ENCODE results near the gene PHKB.

GRCh38 chr16:47732122-47732521, 271.0 kb downstream of the PHKB start:
- TF ChIP-seq CTCF (IDR thresholded peaks at IDR 0.05; ENCODE audit: poor library complexity, severe bottlenecking): no peak
- TF ChIP-seq EZH2 (IDR thresholded peaks at IDR 0.05; ENCODE audit: borderline replicate concordance, insufficient read depth, low read length, poor library complexity, severe bottlenecking): no peak
